Epidermal melanocyte (primary cell): ENCODE data around the gene ZIC2.

Experiments
- DNase-seq: peaks from one replicate; pipeline ENCODE4 v3.0.0; 2011; ENCODE audit warnings: low spot score; ENCODE audit not compliant: insufficient read length

ZIC2 gene

DNA sequence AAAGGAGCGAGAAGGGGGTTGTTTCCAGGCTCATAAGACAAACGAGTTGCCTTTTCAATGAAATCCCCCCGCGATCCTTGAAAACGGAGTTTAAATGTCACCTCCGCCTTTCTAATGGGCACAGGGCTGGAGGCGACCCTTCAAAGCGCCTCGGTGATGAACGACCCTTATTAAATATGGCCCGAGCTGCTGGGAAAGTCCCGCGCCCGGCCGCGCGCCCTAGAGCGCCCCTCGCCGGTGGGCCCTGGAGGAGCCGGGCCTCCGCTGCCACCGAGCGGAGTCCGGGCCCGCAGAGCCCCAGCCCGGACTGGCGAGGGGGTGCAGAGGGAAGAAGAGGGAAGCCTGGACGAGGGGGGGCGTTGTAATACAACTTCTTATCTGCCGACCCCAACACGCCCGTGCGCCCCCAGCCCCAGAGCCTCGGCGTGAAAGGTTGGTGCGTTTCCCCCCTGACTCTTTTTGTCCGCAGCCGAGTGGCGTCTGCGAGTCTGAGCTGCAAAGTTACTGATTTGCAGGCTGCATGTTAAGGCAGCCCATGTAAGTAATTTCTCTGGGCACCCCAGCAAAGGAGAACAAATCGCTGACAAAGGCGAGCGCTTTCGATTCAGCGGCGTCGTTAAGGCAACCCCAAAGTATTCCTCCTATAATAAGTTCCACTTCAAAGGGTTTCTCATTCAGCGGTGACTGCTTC, 21.9 kb upstream of the ZIC2 start:
- no peak for DNase-seq

DNA sequence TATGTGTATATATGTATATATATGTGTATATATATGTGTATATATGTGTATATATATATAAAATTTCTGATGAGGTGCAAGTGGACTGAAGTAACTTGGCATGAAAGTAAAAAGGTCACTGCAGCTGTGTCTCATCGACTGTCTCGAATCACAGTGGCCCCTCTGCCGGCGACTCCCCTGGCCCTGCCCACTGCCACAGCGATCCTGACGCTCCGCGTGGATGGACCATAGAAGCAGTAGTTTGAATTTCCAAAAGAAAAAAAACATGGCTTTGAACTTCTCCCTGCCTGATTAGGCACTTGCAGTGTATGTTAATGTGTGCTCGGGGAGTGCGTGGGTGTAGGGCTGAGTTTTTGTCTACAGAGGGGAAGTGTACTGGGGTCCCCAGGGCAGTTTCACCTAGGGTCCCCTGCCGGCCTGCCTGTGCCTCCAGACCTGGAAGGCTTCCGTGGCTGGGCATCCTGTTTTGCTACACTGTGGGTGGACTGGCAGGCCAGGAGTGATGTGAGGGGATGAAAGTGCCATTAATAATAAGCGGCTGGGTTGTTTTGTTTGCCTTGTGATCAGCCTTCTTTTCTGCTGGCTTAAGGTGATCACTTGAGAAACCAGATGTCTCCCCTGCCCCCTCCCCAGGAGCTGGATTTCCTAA, 20.8 kb upstream of the ZIC2 start:
- DNase-seq, result no peak

DNA sequence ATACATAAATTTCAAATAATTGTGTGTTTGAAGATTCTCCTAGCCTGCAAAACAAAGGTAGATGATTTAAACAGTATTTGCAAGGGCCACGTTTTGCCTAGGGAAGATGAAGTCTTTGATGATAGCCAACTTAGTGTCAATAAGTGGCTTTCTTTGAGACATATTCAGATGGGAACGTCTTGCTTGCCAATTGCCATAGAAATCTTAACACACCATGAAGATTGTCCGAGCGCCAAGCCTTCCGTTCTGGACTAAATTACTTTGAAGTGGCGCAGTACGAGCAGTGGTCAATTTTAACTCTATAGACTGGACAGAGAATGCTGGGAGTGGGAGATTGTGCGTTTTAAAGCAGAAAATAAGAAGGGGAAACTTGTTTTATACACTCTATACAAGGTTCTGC, 19.9 kb upstream of the ZIC2 start:
- no peak for DNase-seq

DNA sequence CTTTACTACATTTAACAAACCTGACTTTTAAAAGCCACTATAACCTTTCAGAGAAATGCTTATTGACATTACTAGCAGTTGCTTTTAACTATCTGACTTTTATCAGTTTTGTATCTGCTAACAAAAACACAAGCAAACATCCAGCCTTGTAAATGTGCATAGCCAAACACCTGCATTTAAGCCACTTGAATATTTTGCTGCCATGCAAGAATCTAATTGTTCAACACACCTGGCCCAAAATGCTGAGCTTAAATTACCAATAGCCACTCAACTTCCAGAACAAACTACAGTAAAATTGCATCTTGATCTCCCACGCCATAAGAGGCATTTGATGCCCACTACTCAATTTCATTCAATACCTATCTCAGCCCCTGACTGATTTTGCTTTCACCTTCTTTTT, 19.3 kb upstream of the ZIC2 start:
- DNase-seq, result no peak

DNA sequence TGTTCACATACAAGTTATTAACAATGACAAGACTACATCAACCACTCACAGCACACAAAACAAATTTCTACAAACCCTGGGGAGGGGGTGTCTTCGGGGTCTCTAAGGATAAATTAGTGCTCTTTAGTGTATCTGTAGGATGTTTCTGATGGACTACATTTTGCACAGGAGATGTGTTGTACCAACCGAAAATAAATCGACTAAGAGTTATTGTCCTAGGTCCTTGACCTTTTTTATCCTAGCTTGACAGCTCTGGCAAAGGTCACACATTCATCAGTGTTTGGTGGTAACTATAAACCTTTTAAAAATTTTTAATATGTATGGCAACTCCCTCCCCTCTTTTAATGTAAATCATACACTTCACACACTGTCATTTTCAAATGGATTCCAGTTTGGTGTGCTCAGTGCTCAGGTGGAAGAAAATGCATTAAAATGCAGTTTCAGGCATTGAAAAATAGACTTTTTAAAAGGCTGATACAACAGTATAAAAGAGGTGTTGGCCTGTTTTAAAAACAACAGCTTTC, 17.7 kb upstream of the ZIC2 start:
- DNase-seq, result peak; percentile 5

DNA sequence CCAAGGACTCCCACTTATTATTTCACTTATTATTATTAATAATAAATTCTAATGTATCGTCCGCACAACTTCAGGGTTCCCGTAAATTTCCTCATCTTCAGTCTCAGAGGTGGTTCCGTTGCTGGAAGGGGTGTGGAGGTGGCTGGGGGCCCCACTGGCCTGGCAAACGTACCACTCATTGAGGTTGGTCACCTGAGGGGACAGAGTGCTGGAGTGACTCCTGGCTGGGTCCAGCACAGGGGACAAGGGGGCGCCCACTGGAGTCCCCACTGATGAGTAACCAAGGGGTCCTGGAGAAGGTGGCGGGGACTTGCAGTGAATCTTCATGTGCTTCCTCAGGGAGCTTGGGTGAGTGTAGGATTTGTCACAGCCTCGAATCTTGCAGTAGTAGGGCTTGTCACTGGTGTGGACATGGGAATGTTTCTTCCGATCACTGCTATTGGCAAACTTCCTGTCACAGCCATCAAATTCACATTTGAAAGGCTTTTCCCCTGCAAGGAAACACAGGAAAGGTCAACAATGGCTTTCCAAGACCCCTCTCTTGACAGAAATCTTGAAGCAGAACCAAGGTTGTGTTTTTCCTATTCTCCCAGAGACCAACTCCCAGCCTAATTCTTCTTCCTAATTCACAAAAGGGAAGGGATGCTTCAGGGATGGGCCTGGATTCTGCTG, 16.1 kb upstream of the ZIC2 start:
- DNase-seq, result no peak

DNA sequence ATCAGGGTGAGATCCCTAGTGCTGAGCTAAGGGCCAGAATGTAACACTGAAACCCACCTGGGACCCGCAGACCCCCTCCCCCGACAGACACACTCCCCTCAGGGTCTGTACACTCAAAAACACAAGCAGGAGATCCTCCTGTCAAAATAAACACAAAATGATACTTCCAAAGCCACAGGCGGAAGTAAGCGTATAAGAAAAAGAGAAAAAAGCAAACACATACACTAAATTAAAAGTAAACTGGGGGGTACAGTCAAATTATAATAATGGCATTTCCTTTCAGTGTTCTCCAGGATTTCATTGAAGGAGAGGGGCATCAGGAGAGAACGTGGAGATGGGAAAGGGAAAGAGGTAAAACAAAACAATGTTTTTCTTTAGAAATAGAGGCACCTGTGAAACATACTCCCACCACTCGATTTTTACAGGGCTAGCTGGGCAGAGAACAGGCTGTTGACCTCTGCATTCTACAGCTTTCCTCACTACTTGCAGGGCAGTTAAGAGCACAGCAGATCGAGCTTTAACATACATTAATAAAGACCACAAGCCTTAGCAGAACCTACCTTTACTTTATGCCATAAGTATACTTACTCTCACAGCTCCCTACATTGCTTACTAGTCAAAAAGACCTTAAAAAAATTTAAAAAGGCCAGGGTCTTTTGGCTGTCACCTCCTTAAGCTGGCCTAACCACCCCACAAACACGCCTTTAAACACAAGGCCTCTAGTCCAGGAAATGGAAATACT, 15.3 kb upstream of the ZIC2 start:
- DNase-seq, result no peak

DNA sequence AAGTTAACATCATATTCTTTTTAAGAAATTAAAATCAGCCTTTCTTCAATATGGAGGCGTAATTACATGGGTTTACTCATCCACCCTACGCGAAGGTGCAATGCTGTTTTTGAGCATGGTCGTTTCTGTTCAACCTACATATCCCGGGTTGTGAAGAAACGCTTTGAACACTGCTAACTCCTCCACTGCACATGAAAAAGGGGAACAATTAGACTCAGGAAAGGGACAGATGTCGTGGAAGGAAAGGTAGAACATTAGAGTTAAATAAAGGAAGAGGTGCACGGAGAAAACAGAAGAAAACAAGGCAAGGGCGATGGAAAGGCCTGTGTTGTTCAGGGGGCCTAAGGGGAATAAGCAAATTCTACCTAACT, 14.1 kb upstream of the ZIC2 start:
- no peak for DNase-seq

DNA sequence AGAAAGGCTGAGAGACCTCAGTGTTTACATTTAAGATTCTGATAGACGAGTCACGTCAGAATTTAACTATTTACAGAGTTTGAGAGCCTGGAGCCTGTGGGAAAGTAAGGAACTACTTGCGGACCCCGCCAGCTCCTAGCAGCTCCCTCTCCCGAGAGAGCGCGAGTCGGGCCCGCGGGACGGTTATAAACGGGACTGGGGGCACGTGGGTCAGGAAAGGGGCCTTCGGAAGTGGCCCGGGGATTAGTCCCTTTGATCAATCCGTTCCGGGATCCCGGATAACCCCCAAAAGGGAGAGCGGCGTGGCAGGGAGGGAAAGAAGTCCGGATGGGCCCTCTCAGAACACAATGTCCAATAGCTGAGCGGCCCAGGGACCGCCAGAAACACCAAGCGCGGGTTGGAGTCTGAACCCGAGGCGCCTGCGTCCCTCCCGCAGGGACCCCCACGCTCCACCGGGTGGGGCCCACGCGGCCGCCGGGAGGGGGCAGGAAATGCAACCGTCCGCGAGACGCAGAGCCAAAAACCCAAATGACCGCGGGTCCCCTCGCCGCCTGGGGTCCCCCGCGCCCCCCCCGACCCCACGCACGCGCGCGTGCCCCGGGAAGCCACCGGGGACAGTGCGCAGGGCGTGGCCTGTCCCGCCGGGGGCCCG, 13.6 kb upstream of the ZIC2 start:
- DNase-seq, result no peak

DNA sequence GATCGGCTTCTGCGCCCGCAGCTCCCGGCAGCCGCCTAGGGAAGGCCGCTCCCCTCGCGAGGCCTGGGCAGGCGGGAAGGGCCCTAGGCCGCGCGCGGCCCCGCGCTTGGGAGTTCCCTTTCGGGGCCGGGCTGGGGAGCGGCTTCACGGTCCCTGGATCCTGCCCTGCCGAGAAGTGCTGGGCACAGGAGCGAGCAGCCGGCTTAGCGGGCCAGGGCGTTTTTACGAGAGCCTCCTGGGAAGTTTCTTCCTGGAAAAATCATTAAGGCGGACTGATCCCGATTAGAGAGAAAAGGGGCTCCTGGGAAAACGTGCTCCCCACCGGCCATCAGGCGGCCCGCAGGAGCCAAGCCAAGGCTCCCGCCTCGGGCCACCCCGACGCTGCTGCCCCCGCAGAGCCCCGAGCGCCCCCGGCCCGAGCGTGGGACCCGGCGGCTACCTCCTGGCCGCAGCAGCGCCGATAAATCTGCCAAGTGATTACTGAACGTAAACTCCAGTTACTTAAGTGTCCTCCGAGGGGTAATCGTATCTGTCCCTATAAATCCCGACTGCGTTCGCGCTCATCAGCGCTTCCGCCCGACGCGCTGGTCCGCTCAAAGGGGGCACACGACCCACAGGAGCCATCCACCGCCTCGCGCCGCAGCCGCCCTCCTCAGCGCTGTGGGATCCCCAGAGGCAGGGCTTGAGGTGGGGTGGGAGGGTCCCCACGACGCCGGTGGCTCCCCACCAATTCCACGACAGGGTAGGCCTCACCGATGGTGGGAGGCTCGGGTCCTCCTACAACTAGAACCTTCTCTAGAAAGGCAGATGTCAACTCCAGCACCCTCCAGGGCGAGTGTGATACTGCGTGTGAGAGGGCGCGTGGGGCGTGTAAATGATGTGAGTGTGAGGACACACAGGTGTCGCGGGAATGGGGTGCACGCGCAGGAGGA, 12.8 kb upstream of the ZIC2 start:
- peak; percentile 4 for DNase-seq

DNA sequence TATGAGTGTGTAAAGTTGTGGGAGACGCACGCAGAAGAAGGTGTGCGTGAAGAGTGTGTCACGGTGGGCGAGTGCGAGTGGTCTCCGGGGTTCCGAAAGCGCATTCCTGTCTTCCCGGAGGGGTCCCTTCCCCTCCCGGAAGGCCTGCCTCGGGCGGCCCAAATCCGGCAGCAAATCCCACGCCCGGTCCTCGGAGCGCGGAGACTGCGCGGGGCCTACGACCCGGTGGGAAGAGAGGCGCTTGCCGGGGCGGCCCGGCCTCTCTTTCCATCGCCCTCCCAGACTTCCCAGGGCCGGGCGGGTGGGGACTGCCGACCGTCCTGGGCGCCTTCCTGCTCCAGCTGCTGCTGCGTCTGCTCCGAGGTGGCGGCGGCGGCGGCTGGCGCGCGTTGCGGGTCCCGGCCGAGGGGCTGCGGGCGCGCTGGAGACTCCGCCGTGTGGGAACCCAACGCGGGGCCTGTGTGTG, 12.1 kb upstream of the ZIC2 start:
- peak; percentile 6 for DNase-seq

DNA sequence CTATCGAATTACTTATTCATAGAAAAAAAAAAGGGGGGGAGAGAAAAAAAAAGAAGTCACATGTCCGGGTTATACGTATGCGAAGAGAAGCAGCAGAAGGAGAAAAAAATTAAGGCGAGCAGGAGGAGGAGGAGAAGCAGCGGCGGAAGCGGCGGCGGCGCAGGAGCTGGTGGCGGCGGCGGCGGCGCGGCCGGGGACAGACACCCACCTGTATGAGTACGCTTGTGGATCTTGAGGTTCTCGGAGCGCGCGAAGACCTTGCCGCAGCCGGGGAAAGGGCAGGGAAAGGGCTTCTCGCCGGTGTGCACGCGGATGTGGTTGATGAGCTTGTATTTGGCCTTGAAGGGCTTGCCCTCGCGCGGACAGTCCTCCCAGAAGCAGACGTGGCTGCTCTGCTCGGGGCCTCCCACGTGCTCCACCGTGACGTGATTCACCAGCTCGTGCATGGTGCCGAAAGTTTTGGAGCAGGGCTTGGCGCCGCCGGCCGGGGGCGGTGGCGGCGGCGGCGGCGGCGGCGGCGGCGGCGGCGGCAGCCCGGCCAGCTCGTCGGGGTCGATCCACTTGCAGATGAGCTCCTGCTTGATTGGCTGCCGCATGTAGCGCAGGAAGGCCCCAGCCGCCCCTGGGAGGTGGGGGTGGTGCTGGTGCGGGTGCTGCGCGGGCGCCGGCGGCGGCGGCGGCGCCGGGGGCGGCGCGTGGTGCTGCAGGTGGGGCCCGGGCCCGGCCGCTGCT, 11.5 kb upstream of the ZIC2 start:
- DNase-seq, result peak; percentile 13

DNA sequence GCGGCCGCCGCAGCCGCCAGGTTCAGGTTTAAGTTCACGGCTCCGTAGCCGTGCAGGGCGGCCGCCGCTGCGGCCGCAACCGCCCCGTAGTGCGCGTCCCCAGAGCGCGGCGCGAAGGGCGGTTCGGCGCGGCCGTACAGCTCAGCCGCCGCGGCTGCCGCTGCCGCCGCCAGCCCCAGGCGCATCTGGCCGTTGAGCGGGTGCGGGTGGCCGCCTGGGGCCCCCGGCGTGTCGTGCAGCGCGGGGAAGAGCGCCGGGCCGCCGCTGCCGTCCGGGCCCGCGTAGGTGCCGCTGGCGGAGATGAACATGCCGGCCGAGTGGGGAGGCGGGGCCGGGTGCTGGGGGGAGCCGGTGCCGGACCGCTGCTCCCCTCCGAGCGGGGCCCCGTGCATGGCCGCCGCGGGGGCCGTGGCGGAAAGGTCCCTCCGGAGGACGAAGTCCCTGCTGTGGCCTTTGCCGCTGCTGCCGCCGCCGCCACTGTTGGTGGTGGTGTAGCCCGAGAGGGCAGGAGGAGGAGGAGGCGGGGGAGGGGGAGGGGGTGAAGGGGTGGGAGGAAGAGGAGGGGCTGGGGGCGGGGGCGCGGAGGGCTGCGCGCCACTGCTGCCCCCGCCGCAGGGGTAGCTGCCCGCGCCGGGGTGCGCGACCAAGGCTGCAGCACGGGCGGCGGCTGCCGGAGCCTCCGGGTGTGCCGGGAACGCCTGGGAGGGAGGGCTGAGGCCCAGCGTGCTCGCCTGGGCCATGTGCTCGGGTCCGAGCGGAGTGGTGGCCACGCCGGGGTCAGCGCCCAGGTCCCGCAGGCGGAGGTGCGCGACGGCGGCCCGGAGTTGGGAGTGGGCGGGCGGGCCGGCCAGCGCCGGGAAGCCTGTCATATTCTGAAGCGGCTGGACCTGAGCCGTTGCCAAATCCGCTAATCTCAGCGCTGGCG, 10.7 kb upstream of the ZIC2 start:
- no peak for DNase-seq

DNA sequence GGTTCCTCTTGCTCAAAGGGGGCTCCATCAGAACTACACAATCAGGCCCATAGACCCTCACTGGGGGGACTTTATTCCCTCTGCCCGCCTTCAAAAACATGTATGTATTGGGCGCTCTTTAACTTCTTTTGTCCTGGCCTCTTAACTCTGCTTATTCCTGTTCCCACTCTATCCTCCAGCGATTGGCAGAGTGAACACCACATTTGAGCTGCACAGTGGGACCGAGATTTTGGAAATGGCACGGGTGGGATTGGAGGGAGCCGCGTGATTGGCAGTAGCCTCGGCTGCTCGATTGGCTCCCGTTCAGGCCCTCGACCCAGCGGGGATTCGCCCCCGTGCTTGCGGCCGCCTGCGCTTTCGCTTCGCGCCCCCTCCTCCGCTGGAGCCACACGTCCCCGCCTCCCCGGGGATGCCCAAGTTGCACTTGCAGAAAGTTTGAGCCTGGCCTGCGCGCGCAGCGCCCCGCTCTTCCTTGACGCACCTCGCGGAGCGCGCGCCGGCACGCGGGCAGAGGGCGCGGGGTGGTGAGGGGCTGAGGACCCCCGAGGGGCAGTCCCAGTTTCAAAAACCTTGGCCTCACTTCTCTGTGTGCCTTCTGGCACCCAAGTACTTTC, 9.9 kb upstream of the ZIC2 start, which contains the start of gene ZIC5:
Gene ZIC5 (minus strand): TSS at position 192 of the 614 bp plus-strand sequence. CDS start 164 bp downstream, at position 28.
- DNase-seq, result no peak

DNA sequence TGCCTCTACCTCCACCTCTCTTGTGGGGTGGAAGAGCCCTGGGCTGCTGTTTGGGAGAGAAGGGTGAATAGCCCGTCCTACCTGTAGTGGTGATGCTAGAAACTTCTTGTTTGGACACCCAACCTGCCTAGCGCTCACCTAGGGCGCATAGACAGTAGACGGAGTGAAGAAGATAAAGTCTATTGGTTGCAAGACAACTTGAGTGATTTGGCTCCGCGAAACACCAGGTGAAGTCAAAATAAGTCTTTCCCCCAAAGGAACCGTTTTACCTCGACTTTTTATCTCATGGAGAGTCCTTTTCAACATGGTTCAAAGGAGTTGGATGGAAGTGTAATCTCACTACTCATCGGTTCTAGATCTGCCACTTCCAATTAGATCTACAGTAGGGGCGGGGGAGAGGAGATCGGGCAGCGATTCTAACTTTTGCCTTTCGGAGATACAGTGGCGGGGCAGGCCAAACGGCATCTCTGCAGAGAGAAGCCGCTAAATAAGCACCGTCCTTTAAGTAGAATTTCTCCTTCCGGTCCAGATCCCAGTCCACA, 9.3 kb upstream of the ZIC2 start:
- no peak for DNase-seq

DNA sequence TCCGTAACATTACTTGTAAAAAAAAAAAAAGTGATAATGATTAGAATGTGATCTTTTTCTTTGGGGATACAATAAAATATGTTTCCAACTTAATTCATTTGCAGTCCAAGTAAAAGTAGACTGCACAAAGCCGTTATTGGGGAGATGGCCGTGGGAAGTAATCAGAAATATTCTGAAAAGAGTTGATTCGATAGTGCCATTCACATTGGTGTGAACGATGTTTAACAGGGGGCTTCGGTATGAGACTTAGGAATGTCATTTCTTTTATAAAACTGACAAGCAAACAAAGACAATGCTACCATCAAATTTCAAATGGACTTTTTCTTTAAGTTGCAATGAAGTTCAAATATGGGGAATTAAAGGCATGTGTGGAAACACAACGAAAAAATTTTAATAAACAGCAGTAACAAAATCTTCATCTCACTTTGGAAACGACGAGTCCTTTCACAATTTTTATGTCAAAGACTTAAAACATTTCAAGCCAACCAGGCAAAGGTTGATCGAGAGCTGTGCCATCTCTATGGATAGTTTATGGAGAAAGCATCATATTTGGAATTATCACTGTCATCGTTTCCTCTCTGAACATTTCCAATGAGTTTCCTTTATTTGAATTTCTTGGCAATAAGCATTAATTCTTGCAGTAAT, 8.3 kb upstream of the ZIC2 start:
- DNase-seq, result no peak

DNA sequence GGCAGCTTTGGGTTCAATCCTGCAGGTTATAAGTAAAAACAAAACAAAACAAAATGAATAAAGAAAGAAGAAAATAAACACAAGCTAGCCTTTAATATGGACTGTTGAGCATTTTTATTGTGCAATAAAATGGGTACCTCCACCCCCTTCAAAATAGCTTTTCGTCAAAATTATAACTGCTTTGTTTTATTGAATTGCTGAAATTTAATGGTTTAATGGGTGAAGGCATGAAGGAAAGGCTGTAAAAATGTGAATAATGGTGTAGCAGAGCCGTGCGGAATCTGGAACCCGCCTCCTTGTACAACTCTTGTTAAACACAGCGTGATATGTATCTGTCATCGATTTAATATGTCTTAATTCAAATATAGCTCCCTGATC, 7.8 kb upstream of the ZIC2 start:
- no peak for DNase-seq
